HEK293 (cell line): Measurements from ENCODE around the gene RND2.
A peak's percentile ranks its signal among the peaks of the same experiment; 100 is the strongest.

ENCODE experiments used
- BCL6B ChIP-seq: fragments of 450-650 bp; formaldehyde crosslinking; IDR thresholded peaks from 2 replicates; pipeline ENCODE4 v1.5.1; 2017; ENCODE audit warnings: missing biosample characterization, missing genetic modification characterization
- GLIS2 ChIP-seq: fragments of 450-650 bp; formaldehyde crosslinking; IDR thresholded peaks from 2 replicates; pipeline ENCODE4 v1.5.1; 2016; ENCODE audit warnings: missing biosample characterization, missing genetic modification characterization
- HOXC10 ChIP-seq: sonication (generic); formaldehyde crosslinking; IDR thresholded peaks from 2 replicates; pipeline ENCODE4 v1.8.1; 2023; ENCODE audit warnings: mild to moderate bottlenecking, missing genetic modification reagents
- KLF1 ChIP-seq: fragments of 450-650 bp; formaldehyde crosslinking; IDR thresholded peaks from 2 replicates; pipeline ENCODE4 v1.5.1; 2016; ENCODE audit warnings: missing biosample characterization, missing genetic modification characterization
- KLF7 ChIP-seq: fragments of 450-650 bp; formaldehyde crosslinking; IDR thresholded peaks from 2 replicates; pipeline ENCODE4 v1.5.1; 2016; ENCODE audit warnings: missing biosample characterization, missing genetic modification characterization, borderline replicate concordance
- TCF7L2 ChIP-seq: IDR thresholded peaks from 2 replicates; pipeline ENCODE4 v1.6.1; 2011; ENCODE audit warnings: low read depth, mild to moderate bottlenecking, inconsistent platforms, low read length, moderate library complexity, borderline replicate concordance
- ZBTB26 ChIP-seq: fragments of 450-650 bp; formaldehyde crosslinking; optimal IDR thresholded peaks from 2 replicates; pipeline ENCODE3; 2016; ENCODE audit warnings: missing biosample characterization, mild to moderate bottlenecking, missing genetic modification characterization
- ZBTB44 ChIP-seq: fragments of 450-650 bp; IDR thresholded peaks from 2 replicates; pipeline ENCODE4 v1.5.1; 2018; ENCODE audit warnings: missing biosample characterization, mild to moderate bottlenecking, missing genetic modification characterization
- ZFP69B ChIP-seq: fragments of 450-650 bp; formaldehyde crosslinking; IDR thresholded peaks from 2 replicates; pipeline ENCODE4 v1.5.1; 2016; ENCODE audit warnings: missing biosample characterization, missing genetic modification characterization
- ZNF112 ChIP-seq: fragments of 450-650 bp; formaldehyde crosslinking; IDR thresholded peaks from 2 replicates; pipeline ENCODE4 v1.5.0; 2017; ENCODE audit warnings: missing biosample characterization, missing genetic modification characterization
- ZNF140 ChIP-seq: fragments of 450-650 bp; formaldehyde crosslinking; IDR thresholded peaks from 2 replicates; pipeline ENCODE4 v1.5.1; 2016; ENCODE audit warnings: missing biosample characterization, missing genetic modification characterization
- ZNF16 ChIP-seq: fragments of 450-650 bp; formaldehyde crosslinking; IDR thresholded peaks from 2 replicates; pipeline ENCODE4 v1.5.1; 2016; ENCODE audit warnings: low read depth, missing biosample characterization, missing genetic modification characterization
- ZNF223 ChIP-seq: fragments of 450-650 bp; formaldehyde crosslinking; IDR thresholded peaks from 2 replicates; pipeline ENCODE4 v1.5.1; 2016; ENCODE audit warnings: missing biosample characterization, missing genetic modification characterization
- ZNF23 ChIP-seq: fragments of 450-650 bp; formaldehyde crosslinking; IDR thresholded peaks from 2 replicates; pipeline ENCODE4 v1.5.1; 2016; ENCODE audit warnings: missing biosample characterization, missing genetic modification characterization, borderline replicate concordance
- ZNF248 ChIP-seq: fragments of 450-650 bp; formaldehyde crosslinking; IDR thresholded peaks from 2 replicates; pipeline ENCODE4 v1.5.1; 2017; ENCODE audit warnings: missing biosample characterization, missing genetic modification characterization
- ZNF280D ChIP-seq: fragments of 450-650 bp; formaldehyde crosslinking; IDR thresholded peaks from 2 replicates; pipeline ENCODE4 v1.5.1; 2016; ENCODE audit warnings: missing biosample characterization, missing genetic modification characterization
- ZNF416 ChIP-seq: fragments of 450-650 bp; formaldehyde crosslinking; IDR thresholded peaks from 2 replicates; pipeline ENCODE4 v1.5.1; 2016; ENCODE audit warnings: missing biosample characterization, missing genetic modification characterization
- ZNF501 ChIP-seq: fragments of 450-650 bp; formaldehyde crosslinking; IDR thresholded peaks from 2 replicates; pipeline ENCODE4 v1.5.1; 2016; ENCODE audit warnings: missing biosample characterization, missing genetic modification characterization
- ZNF529 ChIP-seq: fragments of 450-650 bp; formaldehyde crosslinking; IDR thresholded peaks from 2 replicates; pipeline ENCODE4 v1.5.1; 2017; ENCODE audit warnings: missing genetic modification characterization, missing biosample characterization; ENCODE audit not compliant: insufficient replicate concordance
- ZNF558 ChIP-seq: fragments of 450-650 bp; formaldehyde crosslinking; IDR thresholded peaks from 2 replicates; pipeline ENCODE4 v1.5.1; 2016; ENCODE audit warnings: missing biosample characterization, missing genetic modification characterization
- ZNF560 ChIP-seq: fragments of 450-650 bp; formaldehyde crosslinking; IDR thresholded peaks from 2 replicates; pipeline ENCODE4 v1.5.1; 2017; ENCODE audit warnings: missing biosample characterization, missing genetic modification characterization, borderline replicate concordance
- ZNF596 ChIP-seq: fragments of 450-650 bp; IDR thresholded peaks from 2 replicates; pipeline ENCODE4 v1.5.0; 2018; ENCODE audit warnings: missing biosample characterization, mild to moderate bottlenecking, missing genetic modification characterization, moderate library complexity
- ZNF654 ChIP-seq: fragments of 450-650 bp; formaldehyde crosslinking; IDR thresholded peaks from 2 replicates; pipeline ENCODE4 v1.5.1; 2016; ENCODE audit warnings: low read depth, missing biosample characterization, missing genetic modification characterization
- ZNF791 ChIP-seq: fragments of 450-650 bp; formaldehyde crosslinking; IDR thresholded peaks from 2 replicates; pipeline ENCODE4 v1.5.1; 2016; ENCODE audit warnings: missing biosample characterization, missing genetic modification characterization
- ZNF792 ChIP-seq: fragments of 450-650 bp; formaldehyde crosslinking; IDR thresholded peaks from 2 replicates; pipeline ENCODE4 v1.5.1; 2016; ENCODE audit warnings: missing biosample characterization, missing genetic modification characterization
- TF ChIP-seq, protein P1 (sequence below): fragments of 450-650 bp; formaldehyde crosslinking; IDR thresholded peaks from 2 replicates; pipeline ENCODE4 v1.5.1; 2016; ENCODE audit warnings: missing biosample characterization, missing genetic modification characterization
- TF ChIP-seq, protein P2 (sequence below): fragments of 450-650 bp; formaldehyde crosslinking; IDR thresholded peaks from 2 replicates; pipeline ENCODE4 v1.5.1; 2016; ENCODE audit warnings: missing biosample characterization, missing genetic modification characterization
- TF ChIP-seq, protein P3 (sequence below): fragments of 450-650 bp; formaldehyde crosslinking; IDR thresholded peaks from 2 replicates; pipeline ENCODE4 v1.5.1; 2016; ENCODE audit warnings: missing biosample characterization, missing genetic modification characterization

Gene RND2

GRCh38 chr17:42980274-42980765 lies 44.7 kb upstream of the RND2 start, which contains the start of gene RUNDC1 (continued):
- TF ChIP-seq TCF7L2 (no peak), ZNF558 (tag by site-specific recombination) (no peak), ZNF529 (tag by site-specific recombination) (no peak), ZNF16 (no peak), ZNF792 (tag by site-specific recombination) (no peak), ZNF416 (tag by site-specific recombination) (no peak), ZNF560 (tag by site-specific recombination) (no peak), HOXC10 (CRISPR knock-in tag) (no peak), ZNF654 (tag by site-specific recombination) (no peak), GLIS2 (tag by site-specific recombination) (peak; percentile 73), ZBTB26 (tag by site-specific recombination) (peak; percentile 82), ZNF280D (tag by site-specific recombination) (no peak), ZNF140 (no peak), ZNF596 (tag by site-specific recombination) (no peak), BCL6B (tag by site-specific recombination) (no peak), ZBTB44 (tag by site-specific recombination) (no peak), ZNF23 (tag by site-specific recombination) (no peak), ZNF501 (tag by site-specific recombination) (0 out of 2 replicates have a peak, but pooled peaks have one; percentile 30), KLF7 (tag by site-specific recombination) (peak; percentile 28; the same call in 1 of the 2 replicates), ZFP69B (tag by site-specific recombination) (no peak), ZNF223 (tag by site-specific recombination) (no peak), ZNF112 (no peak), ZNF791 (tag by site-specific recombination) (no peak), ZNF248 (tag by site-specific recombination) (no peak), KLF1 (tag by site-specific recombination) (peak; percentile 92)
- TF ChIP-seq, protein P1, sequence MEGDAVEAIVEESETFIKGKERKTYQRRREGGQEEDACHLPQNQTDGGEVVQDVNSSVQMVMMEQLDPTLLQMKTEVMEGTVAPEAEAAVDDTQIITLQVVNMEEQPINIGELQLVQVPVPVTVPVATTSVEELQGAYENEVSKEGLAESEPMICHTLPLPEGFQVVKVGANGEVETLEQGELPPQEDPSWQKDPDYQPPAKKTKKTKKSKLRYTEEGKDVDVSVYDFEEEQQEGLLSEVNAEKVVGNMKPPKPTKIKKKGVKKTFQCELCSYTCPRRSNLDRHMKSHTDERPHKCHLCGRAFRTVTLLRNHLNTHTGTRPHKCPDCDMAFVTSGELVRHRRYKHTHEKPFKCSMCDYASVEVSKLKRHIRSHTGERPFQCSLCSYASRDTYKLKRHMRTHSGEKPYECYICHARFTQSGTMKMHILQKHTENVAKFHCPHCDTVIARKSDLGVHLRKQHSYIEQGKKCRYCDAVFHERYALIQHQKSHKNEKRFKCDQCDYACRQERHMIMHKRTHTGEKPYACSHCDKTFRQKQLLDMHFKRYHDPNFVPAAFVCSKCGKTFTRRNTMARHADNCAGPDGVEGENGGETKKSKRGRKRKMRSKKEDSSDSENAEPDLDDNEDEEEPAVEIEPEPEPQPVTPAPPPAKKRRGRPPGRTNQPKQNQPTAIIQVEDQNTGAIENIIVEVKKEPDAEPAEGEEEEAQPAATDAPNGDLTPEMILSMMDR (tag by site-specific recombination), result 0 out of 2 replicates have a peak, but pooled peaks have one; percentile 0
- TF ChIP-seq, protein P2, sequence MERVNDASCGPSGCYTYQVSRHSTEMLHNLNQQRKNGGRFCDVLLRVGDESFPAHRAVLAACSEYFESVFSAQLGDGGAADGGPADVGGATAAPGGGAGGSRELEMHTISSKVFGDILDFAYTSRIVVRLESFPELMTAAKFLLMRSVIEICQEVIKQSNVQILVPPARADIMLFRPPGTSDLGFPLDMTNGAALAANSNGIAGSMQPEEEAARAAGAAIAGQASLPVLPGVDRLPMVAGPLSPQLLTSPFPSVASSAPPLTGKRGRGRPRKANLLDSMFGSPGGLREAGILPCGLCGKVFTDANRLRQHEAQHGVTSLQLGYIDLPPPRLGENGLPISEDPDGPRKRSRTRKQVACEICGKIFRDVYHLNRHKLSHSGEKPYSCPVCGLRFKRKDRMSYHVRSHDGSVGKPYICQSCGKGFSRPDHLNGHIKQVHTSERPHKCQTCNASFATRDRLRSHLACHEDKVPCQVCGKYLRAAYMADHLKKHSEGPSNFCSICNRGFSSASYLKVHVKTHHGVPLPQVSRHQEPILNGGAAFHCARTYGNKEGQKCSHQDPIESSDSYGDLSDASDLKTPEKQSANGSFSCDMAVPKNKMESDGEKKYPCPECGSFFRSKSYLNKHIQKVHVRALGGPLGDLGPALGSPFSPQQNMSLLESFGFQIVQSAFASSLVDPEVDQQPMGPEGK (tag by site-specific recombination), result peak; percentile 67
- TF ChIP-seq, protein P3, sequence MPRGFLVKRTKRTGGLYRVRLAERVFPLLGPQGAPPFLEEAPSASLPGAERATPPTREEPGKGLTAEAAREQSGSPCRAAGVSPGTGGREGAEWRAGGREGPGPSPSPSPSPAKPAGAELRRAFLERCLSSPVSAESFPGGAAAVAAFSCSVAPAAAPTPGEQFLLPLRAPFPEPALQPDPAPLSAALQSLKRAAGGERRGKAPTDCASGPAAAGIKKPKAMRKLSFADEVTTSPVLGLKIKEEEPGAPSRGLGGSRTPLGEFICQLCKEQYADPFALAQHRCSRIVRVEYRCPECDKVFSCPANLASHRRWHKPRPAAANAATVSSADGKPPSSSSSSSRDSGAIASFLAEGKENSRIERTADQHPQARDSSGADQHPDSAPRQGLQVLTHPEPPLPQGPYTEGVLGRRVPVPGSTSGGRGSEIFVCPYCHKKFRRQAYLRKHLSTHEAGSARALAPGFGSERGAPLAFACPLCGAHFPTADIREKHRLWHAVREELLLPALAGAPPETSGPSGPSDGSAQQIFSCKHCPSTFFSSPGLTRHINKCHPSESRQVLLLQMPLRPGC (tag by site-specific recombination), result peak; percentile 19; the same call in 1 of the 2 replicates
